HG03196 (cell line): ENCODE results near the gene NTN5.
A peak's percentile ranks its signal among the peaks of the same experiment; 100 is the strongest.
"Not testable (repeated sequence)": the region's sequence is repeated elsewhere in the genome, so short reads cannot be mapped to it uniquely, and the experiment has no call there.

Experiments
- ATAC-seq: cut with Tn5 transposase; IDR thresholded peaks from one replicate; pipeline ENCODE4 v1.9.1; 2021; ENCODE audit not compliant: unreplicated experiment

The NTN5 gene

DNA sequence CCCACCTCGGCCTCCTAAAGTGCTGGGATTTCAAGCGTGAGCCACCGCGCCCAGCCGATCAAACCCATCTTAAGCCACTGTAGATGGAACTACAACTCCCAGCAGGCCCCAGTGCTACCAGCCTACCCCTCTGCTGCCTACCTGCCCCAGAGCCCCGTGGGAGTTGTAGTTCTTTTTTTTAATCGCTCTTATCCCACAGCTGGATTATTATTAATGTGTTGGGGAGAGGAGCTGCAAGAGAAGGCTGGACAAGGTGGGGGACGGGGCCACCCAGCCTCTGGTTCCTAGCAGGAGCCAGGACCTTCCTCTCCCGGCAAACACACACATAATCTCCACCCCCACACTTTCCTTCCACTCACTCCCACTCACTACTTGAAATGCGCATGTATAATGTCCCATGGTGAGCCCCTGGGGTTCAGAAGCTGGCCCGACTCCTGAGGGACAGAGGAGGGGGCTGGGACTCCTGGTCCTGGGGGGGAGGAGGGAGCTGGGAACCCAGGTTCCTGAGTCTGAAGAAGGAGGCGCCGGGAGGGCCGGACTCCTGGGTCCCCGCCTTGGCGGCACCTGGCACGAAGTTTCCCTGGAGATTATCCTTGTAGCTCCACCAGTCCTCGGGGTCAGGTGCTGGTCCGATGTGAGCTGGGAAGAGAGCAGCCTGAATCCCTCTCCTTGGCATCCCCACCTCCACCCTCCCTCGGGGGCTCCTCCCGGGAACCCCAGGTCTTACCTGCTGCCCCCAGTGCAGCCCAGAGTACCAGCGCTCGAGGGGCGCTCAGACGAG is 27.8 kb downstream of the NTN5 start:
- ATAC-seq = no peak

GRCh38 chr19:48644355-48644754 is 28.5 kb downstream of the NTN5 start:
- no peak for ATAC-seq

GRCh38 chr19:48642862-48643261 is 30.0 kb downstream of the NTN5 start:
- ATAC-seq = no peak

GRCh38 chr19:48641850-48642249 is 31.0 kb downstream of the NTN5 start:
- no peak for ATAC-seq

- ATAC-seq = no peak
These were observed 33.1 kb downstream of the NTN5 start for GRCh38 chr19:48639483-48640375.

DNA sequence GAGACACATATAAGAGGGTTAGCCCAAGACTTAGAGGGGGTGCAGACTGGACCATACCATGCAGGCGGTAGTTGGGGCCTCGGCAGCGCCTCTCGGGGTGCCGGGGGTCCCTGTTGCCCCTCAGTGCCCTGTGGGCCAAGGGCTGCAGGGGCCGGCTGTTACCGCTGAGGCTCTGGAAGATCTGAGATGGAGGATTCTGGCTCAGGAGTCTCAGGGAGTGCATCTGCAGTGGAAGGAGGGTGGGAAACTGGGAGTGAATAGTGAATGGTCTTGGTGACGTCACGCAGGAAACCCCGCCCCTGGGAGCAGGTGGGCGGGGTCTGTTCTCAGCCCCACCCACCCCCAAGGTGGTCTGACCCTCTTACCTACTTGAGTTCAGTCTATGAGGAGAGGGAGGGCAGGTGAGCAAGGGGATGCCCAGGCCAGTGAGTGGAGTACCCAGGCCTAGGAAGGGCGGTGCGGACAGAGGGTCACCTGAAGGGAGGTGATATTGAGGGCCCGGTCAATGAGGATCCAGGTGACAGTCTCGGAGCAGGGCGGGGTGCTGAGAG is 33.9 kb downstream of the NTN5 start:
- no peak for ATAC-seq

- ATAC-seq = peak; percentile 6
These were observed 34.6 kb downstream of the NTN5 start for GRCh38 chr19:48637948-48638830.

DNA sequence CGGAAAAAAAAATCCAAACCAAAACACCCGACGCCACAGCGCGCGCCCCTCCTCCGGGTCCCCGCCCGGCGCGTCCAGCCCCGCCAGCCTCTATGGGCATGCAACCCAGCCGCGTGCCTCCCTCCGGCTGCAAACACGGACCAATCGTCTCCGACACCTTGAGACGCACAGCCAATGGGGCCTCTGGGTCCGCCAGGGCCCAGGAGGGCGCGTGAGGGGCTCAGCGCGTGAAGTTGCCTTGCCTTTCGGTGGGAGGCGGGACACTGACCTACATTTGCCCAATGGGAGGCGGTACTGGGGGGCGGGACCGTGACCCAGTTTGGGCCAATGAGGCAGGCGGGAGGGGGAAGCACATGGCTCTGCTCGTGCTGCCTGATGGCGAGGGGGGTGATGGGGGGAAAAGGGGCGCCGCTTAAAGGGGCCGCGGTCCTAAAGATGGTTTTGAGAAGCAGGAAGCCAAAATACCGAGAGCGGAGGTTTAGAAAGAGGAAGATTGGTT is 35.3 kb downstream of the NTN5 start:
- peak; percentile 61 for ATAC-seq

- ATAC-seq = peak; percentile 0
These were observed 35.9 kb downstream of the NTN5 start, which contains the start of gene DBP for GRCh38 chr19:48636859-48637448. TSS of gene DBP (minus strand) at chr19:48637379. CDS start at chr19:48636994, 385 bp downstream.

- ATAC-seq = no peak
These were observed 36.6 kb downstream of the NTN5 start for GRCh38 chr19:48635966-48636858.

DNA sequence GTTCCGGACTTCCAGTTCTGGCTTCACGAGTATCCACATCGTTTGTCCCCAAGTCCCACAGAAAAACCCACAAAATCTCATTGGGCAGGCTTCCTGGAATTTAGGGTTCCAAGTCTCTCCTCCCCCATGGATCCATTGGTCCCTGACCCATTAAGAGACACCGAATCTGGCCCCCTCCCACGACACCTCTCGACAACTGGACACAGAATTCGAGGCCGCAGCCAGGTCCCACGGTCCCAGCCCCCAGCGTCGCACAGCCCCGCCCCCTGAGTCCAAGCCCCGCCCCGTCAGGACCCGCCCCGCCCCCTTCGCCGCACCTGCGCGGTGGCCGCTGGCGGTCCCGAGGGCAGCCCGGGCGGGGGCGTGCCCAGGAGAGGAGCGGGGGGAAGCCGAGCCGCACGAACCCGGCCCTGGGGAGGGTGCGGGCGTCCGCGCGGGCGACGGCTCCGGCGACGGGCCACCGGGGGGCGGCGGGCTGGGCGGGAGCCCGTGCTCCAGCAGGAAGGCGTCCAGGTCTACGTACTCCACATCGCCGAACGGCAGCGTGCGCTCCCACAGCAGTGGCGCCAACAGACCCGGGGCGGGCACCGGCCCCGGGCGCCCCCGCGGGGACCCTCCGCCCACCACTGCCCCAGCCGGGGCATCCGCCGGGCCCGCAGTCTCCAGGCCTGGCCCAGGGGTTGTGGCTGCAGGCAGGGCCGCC is 37.4 kb downstream of the NTN5 start:
- no peak for ATAC-seq

GRCh38 chr19:48634424-48635262 is 38.2 kb downstream of the NTN5 start:
- ATAC-seq = peak; percentile 26

DNA sequence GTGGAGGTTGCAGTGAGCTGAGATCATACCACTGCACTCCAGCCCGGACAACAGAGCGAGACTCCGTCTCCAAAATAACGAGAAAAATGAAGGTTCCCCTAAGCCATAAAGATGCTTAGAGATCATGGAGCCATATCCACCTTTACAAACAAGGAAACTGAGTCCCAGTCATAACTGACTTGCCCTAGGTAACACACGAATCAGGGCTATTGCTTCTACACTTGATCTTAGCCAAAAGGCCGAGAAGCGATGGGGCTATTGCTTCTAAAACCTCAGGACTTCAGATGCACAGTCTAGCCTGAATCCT is 38.8 kb downstream of the NTN5 start:
- no peak for ATAC-seq

GRCh38 chr19:48633148-48634035 is 39.4 kb downstream of the NTN5 start:
- no peak for ATAC-seq

- ATAC-seq = no peak
These were observed 40.1 kb downstream of the NTN5 start for GRCh38 chr19:48632692-48633147.

DNA sequence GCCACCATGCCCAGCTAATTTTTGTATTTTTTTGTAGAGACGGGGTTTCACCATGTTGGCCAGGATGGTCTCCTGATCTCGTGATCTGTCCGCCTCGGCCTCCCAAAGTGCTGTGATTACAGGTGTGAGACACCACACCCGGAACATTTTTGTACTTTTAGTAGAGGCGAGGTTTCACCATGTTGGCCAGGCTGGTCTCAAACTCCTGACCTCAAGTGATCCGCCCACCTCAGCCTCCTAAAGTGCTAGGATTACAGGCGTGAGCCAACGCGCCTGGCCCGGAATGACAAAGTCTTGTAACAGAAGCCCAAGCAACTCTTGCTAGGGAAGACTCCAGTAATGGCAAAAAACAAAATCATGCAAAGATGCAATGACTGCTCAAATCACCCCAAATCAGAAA is 40.5 kb downstream of the NTN5 start:
- not testable (repeated sequence) for ATAC-seq

DNA sequence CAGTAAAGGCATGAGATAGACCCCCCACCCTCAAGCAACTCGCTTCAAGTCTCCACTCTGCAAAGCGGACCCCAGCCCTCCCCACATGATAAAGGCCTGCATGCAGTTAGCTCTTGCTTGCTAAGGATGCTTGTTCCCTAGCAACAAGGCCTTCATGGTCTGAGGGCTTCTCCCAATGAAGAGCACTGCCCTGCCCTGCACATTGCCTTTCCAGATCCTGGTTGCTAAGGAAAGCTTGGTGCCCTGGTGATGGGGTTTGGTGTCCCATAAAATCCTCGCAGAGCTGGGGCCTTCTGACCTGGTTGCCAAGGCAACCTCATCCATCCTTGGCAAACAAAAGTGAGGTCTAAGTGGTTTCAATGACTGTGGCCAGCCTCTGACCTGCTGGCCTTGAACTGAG is 41.6 kb downstream of the NTN5 start:
- ATAC-seq = no peak
